Type B pancreatic cell (in vitro differentiated cells): ENCODE measurements around the gene IMP4. TPM values are rescaled to one million over a fixed set of nuclear protein-coding genes. Genes with fewer than 3 reads are reported as not detected.

Experiments
- DNase-seq: peaks from one replicate; pipeline ENCODE4 v3.0.0; 2021; ENCODE audit warnings: mixed read lengths; ENCODE audit not compliant: unreplicated experiment; ENCODE audit errors: extremely low spot score
- H3K27ac Mint-ChIP-seq: 2 replicates; pipeline ENCODE4 v1.8.0; 2021; ENCODE audit warnings: mild to moderate bottlenecking, mixed read lengths
- H3K27me3 Mint-ChIP-seq: 2 replicates; pipeline ENCODE4 v1.8.0; 2021; ENCODE audit warnings: mixed read lengths
- H3K36me3 Mint-ChIP-seq: 2 replicates; pipeline ENCODE4 v1.8.0; 2021; ENCODE audit warnings: mixed read lengths
- H3K4me1 Mint-ChIP-seq: one replicate; pipeline ENCODE4 v1.8.0; 2021; ENCODE audit warnings: mixed read lengths; ENCODE audit not compliant: unreplicated experiment
- H3K4me3 Mint-ChIP-seq: 2 replicates; pipeline ENCODE4 v1.8.0; 2021; ENCODE audit warnings: mild to moderate bottlenecking, mixed read lengths
- H3K9me3 Mint-ChIP-seq: 2 replicates; pipeline ENCODE4 v1.8.0; 2021; ENCODE audit warnings: mixed read lengths
- CTCF ChIP-seq: fragments of 200-600 bp; sonication (generic); conservative IDR thresholded peaks from 2 replicates; pipeline ENCODE4 v1.5.0; 2021; ENCODE audit warnings: antibody characterized with exemption, mild to moderate bottlenecking
- total RNA-seq: library from RNA; stranded (reverse); gene quantifications from 2 replicates; pipeline ENCODE4 v1.2.1, GENCODE V29; 2021; ENCODE audit warnings: low replicate concordance

Gene IMP4
- total RNA-seq, 1 donor from 2014 or later: 53.6 TPM

- Mint-ChIP-seq H3K27ac (no peak overlapping the region), H3K4me1 (no peaks in the 10 kb centered on the region), H3K36me3 (no peaks in the 10 kb centered on the region), H3K9me3 (no peaks in the 10 kb centered on the region), H3K4me3 (no peak overlapping the region), H3K27me3 (peaks cover 39% of the 10 kb centered on the region)
- TF ChIP-seq CTCF: no peak
- no peak for DNase-seq
Observed at GRCh38 chr2:130304726-130305125, 38.0 kb upstream of the IMP4 start.

GRCh38 chr2:130307850-130308249 lies 34.8 kb upstream of the IMP4 start:
- no peaks in the 10 kb centered on the region for H3K4me1 Mint-ChIP-seq
- no peak overlapping the region for H3K4me3 Mint-ChIP-seq
- no peak for DNase-seq
- no peak for TF ChIP-seq CTCF
- H3K36me3 Mint-ChIP-seq: no peaks in the 10 kb centered on the region
- H3K27ac Mint-ChIP-seq: no peak overlapping the region
- peaks cover 30% of the 10 kb centered on the region for H3K27me3 Mint-ChIP-seq
- H3K9me3 Mint-ChIP-seq: no peaks in the 10 kb centered on the region

GRCh38 chr2:130310881-130311280 lies 31.8 kb upstream of the IMP4 start:
- no peak for DNase-seq
- Mint-ChIP-seq H3K27me3 (peaks cover 28% of the 10 kb centered on the region), H3K27ac (no peak overlapping the region), H3K4me1 (no peaks in the 10 kb centered on the region), H3K36me3 (no peaks in the 10 kb centered on the region), H3K9me3 (no peaks in the 10 kb centered on the region), H3K4me3 (no peak overlapping the region)
- TF ChIP-seq CTCF: no peak

GRCh38 chr2:130313812-130314334 lies 28.8 kb upstream of the IMP4 start:
- TF ChIP-seq CTCF: no peak
- Mint-ChIP-seq H3K4me3 (no peak overlapping the region), H3K4me1 (no peaks in the 10 kb centered on the region), H3K27me3 (peaks cover 7% of the 10 kb centered on the region), H3K9me3 (no peaks in the 10 kb centered on the region), H3K36me3 (no peaks in the 10 kb centered on the region), H3K27ac (no peak overlapping the region)
- no peak for DNase-seq

GRCh38 chr2:130314377-130314776 lies 28.3 kb upstream of the IMP4 start:
- no peak for DNase-seq
- Mint-ChIP-seq H3K4me1 (no peaks in the 10 kb centered on the region), H3K27me3 (peaks cover 4% of the 10 kb centered on the region), H3K36me3 (no peaks in the 10 kb centered on the region), H3K27ac (no peak overlapping the region), H3K4me3 (no peak overlapping the region), H3K9me3 (no peaks in the 10 kb centered on the region)
- no peak for TF ChIP-seq CTCF

GRCh38 chr2:130316596-130316995 lies 26.1 kb upstream of the IMP4 start:
- H3K4me1 Mint-ChIP-seq: no peaks in the 10 kb centered on the region

More at GRCh38 chr2:130316596-130316995, 26.1 kb upstream of the IMP4 start:
- no peaks in the 10 kb centered on the region for H3K36me3 Mint-ChIP-seq
- no peaks in the 10 kb centered on the region for H3K9me3 Mint-ChIP-seq
- no peak overlapping the region for H3K27ac Mint-ChIP-seq
- no peak for TF ChIP-seq CTCF
- no peak overlapping the region for H3K4me3 Mint-ChIP-seq
- no peak for DNase-seq
- H3K27me3 Mint-ChIP-seq: peaks cover 4% of the 10 kb centered on the region
